ENCODE measurements around the gene BAIAP2.

BAIAP2 gene

DNA sequence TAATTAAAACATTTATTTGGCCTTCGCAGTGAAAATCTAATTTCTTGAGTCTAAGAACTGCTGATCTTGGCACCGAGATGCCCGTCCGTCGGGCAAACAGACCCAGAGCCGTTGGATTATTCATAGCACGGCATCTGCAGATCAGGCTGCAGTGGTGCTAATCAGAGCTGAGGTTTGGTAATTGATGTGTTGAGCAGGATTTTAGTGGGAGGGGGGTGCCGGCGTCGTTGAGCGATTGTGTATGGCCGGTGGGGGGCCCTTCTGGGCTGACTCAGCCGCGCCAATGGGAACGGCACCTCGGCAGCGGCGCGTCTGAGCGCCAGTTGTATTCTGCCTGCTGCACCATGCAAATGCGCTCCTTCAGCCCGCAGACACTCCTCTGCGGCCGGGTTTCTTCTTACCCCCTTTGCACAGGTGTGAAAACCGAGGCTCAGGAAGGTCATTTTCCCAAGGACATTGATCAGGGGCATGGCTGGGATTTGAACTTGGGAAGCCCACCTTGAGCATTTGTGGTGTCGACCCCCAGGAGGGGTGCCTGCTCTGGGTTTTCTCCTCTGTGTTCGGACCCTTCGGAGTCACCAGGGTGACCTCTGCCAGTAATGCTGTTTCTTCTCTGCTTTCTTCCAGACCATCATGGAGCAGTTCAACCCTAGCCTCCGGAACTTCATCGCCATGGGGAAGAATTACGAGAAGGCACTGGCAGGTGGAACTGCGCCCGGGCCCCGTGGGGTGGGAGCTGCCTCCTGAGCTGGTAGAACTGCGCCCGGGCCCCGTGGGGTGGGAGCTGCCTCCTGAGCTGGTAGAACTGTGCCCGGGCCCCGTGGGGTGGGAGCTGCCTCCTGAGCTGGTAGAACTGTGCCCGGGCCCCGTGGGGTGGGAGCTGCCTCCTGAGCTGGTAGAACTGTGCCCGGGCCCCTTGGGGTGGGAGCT, 18.4 kb downstream of the BAIAP2 start:
- no peak for DNase-seq (ENCODE audit: low spot score)

DNA sequence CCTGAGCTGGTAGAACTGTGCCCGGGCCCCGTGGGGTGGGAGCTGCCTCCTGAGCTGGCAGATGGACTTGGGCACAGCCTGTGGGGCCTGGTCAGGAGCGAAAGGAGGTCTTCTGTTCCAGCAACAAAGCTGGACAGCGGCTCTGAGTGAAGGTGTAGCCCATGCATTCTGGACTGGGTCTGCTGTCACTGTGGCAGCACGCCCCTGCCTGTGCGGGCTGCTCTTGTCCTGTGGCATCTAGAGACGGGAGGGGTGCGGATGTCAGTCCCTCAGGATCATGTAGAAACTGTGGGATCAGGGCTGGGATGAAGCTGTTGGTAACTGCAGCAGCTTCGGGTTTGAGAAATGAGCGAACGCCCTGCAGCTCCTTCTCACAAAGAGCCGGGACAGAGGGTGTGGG, 19.4 kb downstream of the BAIAP2 start:
- DNase-seq (ENCODE audit: low spot score): no peak

DNA sequence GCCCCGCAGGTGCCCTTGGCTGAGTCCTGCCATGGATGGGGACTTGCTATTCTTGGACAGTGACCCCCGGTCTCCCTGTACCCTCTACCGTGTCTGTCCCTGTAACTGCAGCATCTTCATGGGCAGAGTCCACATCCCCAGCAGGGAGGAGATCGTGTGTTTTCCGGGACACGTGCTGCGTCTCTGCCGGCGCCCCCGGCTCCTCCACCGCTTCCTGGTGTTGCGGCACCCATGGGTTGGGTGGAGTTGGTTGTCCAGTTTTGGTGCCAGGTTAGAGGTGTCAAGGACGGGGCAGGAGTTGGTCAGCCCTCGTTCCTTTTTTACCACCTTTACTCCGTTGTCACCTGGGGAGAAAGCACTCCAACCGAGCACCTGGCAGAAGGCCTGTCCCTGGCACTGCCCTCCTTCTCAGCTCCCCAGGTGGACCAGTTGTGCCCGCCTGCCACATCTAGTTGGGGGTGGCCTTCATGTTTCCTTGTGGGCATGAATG, 20.0 kb downstream of the BAIAP2 start:
- no peak for DNase-seq (ENCODE audit: low spot score)

DNA sequence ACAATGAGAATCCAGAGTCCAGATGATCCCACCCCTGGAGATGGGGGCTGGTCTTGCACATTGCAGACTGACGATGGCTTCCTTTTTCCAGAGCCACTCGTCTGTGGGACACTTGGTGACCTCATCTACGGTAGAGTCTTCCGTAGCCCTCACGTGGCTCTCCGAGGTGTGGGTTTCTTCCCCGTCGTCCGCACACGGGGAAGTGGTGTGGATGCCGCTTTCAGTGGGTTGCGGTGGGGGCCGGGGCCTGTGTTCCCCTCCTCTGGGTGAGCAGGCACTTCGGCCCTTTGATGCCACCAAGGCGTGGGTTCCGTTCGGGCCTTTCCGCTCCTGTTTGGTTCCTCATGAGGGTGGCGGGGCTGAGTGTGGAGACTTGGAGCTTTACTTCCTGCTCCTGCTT, 21.4 kb downstream of the BAIAP2 start:
- no peak for DNase-seq (ENCODE audit: low spot score)

DNA sequence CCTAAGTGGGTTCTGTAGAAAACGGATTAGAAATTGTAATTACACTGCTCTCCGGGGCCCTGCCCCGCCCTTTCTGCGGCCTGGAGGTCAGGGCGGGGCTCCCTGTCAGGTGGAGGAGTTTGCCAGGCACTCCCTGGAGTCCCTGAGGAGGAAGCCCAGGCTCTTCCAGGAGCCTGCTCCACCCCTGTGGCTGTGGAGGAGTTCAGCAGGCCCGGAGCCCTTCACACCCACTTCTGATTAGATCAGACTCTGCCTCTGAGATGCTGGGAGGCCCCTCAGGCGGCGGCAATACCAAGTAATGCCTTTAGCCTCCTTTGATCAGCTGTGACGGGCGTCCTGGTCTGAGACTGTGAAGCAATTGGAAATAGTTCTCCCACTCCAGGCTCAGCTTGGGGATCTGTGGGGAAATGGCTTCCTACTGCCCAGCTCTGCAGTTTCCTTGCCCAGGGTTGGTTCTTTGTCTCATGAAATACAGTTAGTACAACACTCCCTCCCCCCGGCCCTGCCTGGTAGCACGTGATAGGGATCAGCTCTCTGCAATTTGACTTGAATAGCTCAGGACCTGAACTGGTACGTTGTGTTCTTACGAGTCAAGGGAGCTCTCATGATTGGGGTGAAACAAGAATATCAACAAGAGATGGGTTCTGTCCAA, 22.3 kb downstream of the BAIAP2 start:
- no peak for DNase-seq (ENCODE audit: low spot score)

DNA sequence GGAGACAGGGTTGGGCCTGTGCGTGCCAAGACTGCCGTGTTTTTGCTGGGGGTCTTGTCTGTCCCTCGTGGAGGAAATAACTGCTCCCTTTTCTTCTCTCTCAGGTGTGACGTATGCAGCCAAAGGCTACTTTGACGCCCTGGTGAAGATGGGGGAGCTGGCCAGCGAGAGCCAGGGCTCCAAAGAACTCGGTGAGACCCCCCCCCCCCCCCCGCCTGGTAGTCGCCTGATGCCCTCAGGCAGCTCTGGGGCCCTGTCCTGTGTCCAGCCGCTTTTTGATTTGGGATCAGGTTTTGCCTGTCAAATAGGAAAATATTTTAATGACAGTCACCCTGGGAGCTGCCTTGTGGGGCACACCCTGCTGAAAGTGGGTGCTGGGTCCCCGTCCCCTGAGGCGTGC, 22.8 kb downstream of the BAIAP2 start:
- DNase-seq (ENCODE audit: low spot score): no peak

DNA sequence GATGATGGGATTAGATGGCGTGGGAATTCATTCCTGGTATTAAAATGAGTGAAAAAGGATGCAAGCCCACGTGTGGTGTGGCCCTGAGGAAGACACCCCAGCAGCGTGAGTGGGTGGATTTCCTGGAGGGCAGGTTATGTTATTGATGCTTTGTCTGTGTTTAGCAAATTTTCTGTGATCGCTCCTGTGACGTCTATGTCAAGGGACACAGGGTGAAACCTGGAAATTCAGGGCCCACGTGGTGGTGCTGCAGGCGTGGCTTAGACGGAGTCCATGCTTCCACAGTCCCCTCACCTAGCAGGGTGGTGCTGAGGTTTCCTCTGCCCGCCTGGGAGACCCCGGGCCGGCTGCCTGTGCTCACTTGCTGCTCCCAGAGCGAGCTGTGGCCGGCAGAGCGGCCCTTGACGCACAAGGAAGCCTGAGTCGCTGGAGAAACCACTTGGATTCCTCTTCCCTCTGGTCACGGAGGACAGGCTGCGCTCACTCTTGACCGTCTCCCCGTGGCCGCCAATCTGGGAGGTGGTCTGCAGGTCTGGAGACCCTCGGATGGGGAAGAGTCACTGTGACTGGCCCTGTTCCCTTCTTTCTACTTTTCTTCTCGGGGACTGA, 23.4 kb downstream of the BAIAP2 start:
- no peak for DNase-seq (ENCODE audit: low spot score)

DNA sequence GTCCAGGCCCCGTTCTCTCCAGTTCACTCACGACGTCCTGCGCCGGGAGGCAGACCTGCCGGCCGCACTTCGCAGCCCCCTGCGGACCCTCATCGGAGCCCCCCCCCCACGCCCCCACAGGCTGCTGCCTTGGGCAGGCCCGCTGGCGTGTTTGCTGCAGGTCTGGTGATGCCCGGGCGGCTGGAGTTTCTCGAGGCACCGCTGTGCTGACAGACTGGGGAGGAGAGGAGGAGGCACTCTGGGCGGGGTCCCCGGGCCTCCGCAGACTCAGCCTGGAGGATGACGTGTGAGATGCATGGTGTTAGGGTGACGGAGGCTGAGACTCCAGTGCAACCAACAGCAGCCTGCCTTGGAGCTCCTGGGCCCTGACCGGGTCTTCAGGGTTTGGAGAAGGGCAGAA, 24.1 kb downstream of the BAIAP2 start:
- DNase-seq (ENCODE audit: low spot score): no peak

DNA sequence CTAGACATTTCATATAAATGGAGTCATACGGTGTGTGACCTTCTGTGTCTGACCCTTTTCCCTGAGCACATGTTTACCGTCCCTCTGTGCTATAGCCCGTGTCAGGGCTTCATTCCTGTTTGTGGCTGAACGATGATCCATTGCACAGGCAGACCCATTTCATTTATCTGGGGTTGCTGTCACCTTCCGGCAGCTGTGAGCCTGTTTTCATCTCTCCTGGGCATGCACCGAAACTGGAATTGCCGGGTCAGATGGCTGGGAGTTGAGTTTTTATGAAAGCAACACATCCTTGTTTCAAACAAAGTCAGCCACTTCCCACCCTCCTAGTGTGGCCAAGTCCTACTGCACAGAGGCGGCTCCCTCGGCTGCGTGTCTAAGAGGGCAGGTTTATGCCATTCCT, 25.5 kb downstream of the BAIAP2 start:
- no peak for DNase-seq (ENCODE audit: low spot score)

DNA sequence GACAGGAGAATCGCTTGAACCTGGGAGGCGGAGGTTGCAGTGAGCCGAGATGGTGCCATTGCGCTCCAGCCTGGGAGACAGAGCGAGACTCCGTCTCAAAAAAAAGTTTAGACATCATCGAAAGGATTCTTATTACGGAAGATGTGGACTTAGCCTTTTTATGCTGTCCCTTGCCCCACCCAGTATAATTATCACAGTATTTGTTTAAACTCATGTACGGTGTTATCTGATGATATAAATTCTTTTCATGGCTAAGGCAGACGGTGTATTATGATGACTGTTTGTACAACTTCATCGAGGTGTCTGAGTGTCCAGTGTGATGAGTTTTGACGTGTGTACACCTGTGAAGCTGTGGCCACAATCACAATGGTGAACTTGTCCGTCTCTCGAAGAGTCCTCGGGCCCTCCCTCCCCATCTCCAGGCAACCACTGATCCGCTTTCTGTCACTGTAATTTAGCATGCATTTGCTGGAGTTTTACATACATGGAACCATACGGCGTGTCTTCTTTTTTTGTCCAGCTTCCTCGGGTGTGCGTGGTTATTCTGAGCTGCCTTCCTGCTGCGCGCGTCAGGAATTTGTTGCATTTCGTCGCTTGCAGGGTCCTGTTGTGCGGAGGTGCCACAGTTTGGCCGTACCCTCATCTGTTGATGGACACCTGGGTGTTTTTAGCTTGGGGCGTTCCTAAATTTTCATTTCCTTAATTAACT, 26.2 kb downstream of the BAIAP2 start:
- no peak for DNase-seq (ENCODE audit: low spot score)

DNA sequence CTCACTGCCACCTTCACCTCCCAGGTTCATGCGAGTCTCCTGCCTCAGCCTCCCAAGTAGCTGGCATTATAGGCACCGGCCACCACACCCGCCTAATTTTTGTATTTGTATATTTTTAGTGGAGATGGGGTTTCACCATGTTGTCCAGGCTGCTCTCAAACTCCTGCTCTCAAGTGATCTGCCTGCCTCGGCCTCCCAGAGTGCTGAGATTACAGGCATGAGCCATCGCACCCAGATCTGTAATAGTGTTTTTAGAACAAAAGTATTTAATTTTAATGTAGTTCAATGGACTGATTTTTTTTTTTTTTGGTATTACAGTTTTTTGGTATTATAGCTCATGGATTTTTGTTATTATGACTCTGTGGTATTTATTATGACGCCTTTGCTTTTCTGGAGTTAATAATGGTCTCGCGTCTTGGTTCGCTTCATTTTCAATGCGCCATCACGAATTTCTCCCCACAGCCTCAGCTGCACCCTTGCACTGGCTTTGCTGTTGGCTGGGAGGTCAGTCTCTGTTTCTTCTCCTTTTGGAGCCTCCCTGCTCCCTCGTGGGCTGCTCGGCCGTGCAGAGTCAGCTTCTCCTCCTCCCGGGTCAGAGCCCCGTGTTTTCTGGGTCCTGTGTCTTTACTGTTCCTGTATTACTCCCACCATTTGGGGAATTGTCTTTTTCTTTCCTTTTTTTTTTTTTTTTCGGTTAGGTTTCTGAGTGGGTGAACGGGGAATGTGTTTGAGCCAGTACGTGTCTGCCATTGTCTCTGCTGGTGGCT, 27.2 kb downstream of the BAIAP2 start:
- no peak for DNase-seq (ENCODE audit: low spot score)

DNA sequence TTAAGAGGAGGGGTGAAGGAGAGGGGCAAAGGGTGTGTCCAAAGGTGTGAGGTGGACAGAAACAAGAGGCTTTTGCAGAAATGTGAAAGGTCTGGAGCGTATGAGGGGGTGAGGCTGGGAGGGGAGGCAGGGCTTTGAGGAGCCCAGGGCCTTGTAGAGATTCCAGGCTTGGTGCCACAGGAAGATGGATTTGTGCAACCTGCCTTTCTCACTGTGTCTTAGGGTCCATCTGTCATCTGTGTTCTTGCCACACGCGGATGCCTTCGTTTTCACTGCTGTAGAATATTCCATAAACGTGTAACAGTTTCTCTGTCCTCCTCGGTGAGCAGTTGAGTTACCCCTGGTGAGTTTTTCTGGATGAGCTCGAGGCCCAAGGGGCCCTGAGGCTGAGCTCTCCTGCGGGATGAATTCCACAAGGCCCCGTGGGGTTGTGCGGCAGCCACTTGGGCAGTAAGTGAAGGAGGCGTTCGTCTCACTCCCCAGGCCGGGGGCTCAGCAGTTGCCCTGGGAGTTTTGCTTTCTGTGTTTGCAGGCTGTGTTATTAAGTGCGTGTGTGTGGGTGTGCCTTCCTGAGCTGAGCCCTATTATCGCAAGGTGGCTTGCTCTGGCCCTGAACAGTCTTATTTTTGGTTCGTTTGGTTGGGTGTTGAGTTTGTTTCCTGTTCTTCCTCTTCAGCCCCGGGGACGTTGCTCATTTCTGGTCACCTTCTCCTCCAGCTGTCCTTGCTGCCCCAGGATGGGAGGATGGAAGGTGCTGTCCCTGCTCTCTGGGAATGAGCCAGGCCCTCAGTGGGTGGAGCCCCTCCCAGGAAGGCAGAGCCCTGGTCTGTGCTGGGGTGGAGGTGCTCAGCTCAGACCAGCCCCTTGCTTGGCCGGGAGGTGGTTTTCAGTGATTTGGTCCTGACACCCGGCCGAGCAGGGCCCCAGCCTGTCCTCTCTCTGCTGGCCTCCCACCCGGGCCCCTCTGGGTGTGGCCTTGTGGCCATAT, 28.4 kb downstream of the BAIAP2 start:
- no peak for DNase-seq (ENCODE audit: low spot score)

DNA sequence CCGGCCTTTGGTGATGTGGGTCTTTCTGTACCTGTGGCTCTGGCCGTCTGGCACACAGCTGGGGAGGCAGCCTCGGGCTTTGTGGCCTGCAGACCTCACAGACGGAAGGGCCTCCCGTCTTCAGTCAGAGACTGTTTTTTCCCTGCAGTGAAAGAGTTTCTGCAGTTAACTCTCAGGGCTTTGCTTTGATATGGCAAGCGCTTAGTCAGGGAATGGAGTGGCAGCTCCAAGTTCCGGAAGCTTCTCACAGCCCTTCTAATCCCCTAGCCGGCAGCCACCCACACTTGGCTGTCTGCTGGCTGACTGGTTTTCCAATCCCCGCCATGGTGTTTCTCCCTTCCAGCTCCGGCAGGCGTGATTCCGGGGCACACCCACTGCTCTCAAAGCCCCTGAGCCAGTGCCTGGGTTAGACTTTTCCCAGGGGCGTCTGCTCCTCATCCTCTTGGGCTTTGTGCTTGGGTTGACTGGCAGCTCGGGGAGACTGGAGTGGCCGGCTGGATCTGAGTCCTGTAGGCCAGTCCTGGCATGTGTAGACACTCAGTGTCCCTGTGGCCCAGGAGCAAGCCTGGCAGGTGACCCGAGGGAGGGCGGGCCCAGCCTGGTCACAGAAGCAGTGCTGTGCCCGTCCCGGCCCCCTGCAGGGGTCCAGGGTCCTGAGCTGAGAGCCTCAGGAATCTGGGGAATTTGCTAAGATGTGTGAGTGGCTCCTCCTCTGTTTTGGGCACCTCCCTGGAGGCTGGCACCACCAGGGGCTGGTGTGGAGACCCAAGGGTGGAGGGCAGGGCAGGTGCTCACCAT, 29.9 kb downstream of the BAIAP2 start:
- no peak for DNase-seq (ENCODE audit: low spot score)

DNA sequence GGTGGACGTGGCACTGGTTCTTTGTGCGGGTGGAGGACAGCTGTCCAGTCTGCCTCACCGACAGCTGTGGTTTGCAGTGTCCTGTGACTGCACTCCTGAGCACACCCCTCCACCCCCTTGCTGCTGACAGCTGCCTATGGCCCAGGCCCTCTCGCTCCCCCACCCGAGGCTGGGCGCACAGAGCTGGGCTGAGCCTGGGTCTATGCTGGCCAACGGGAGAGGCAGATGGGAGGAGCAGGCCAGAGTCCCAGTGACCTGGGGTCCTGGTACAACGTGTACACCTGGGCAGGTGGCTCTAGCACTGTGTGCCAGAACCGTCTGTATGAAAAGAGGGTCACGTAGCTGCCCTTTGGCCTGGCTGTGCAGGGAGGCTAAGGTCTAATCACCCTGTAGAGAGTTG, 30.5 kb downstream of the BAIAP2 start:
- no peak for DNase-seq (ENCODE audit: low spot score)

DNA sequence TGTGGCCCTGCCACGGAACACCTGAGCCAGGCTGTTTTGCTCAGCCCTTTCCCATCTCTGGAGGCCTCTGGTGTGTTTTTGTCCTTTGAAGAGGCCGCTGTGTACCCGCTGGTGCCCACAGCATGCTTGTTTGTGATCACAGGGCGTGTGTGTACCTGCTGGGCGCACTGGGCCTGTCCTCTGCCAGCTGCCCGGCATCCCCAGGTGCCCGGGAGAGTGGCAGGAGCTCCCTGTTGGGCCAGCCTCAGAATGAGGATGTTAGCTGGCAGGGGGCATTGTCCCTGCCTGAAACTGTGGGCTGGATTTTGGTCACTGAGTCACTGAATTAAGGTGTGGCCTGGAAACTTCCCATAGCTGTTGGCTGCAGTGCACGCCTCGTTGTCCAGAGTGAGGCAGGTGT, 31.1 kb downstream of the BAIAP2 start:
- DNase-seq (ENCODE audit: low spot score): no peak

DNA sequence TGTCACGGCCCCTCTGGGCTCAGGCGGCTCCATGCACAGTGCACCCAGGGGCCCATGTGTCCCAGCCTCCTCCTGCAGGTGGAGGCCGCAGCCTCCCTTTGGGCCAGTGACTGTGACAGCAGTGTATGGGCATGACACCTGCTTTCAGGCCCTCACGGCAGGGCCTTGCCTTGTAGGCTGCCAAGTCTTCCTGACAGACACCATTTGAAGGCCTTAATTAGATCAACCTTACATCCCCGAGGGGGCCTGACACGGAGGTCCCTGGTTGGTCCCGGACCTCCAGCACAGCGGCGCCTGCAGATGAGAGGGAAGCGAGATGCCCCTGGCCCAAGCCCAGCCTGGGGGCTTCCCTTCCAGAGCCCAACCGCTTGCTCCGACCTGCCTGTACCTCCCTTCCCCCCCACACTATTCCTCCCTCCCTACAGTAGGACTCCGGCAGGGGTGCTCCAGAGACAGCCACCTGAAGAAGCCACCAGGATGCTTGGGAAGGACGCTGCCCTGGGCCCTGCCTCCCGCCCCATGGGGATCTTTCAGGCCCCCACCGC, 31.9 kb downstream of the BAIAP2 start:
- DNase-seq (ENCODE audit: low spot score): no peak

DNA sequence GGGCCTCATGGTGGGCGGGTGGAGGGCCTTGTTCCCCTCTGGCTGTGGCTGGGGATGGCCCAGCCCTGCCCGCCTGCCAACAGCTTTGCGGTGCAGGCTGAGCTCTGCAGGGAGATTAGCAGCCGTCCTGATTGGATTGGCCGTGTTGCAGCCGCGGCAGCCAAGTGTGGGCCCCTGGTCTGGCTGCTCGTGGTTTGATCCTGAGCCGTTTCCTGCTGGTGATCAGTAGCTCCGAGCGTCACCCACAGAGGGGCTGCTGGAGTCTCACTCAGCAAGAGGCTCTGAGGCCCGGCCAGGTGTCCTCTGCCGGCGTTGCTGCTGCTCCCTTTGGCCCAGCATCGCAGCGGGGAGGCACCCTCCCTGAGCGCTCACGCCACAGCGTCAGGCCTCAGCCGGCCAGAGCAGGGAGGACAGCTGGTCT, 32.5 kb downstream of the BAIAP2 start:
- DNase-seq (ENCODE audit: low spot score): no peak

DNA sequence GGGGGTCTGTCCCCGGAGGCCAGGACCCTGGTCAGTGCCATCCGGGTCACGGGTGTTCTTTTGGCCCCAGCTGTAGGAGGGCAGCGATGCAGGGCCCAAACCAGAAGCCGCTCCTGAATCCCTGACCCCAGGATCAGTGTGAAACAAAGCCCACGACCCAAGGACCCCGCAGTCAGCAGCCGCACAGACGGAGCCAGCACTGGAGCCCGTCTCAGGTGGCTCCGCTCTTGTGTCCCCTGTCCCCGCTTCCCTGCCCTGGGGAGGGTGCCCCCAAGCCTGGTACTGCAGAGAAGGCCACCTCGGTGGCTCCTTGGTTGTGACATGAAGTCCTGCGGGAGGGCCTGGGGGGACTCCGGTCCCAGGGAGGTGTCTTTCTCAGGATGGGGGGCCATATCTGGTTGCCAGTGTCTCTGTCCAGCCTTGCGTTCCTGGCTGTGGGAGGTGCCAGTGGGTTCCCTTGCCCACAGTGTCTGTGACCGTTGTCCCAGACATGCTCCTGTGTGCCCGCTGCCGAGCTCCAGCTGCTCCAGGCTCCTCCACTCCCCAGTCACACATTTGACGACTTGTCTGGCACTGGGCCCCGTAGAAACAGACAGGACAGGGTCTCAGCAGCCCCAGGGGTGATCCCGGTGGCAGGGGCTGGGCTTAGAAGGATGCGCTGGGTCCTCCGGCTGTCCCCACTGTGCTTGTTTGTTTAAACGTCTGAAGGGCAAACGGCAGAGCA, 33.6 kb downstream of the BAIAP2 start:
- no peak for DNase-seq (ENCODE audit: low spot score)
